A549 (cell line): ENCODE measurements around the gene DNAJC18. TPM values are rescaled to one million over a fixed set of nuclear protein-coding genes. Genes with fewer than 3 reads are reported as not detected.

ENCODE experiments used
- ATAC-seq, 2 experiments: fragments of 200-7000 bp in 1 of 2; fragments of >200 bp in 1 of 2; cut with Nextera tagmentation in 1 of 2; cut with Tn5 transposase in 1 of 2; 3 replicates each; pipeline versions ENCODE4 v1.8.0 to v1.9.1; 2018 to 2020; ENCODE audit warnings: mild to moderate bottlenecking in 1 of 2, moderate library complexity in 1 of 2
- CTCF ChIA-PET: fragments of 300-600 bp; sonication (Branson Sonifier 250); formaldehyde crosslinking; extraction: SDS; loops from one replicate; lab custom pipeline; 2021; ENCODE audit warnings: antibody characterized with exemption, inconsistent platforms; lab: Yijun Ruan, JAX
- POLR2A ChIA-PET: fragments of 350-600 bp; formaldehyde crosslinking; extraction: SDS; loops from one replicate; lab custom pipeline; 2021; ENCODE audit warnings: antibody characterized with exemption, inconsistent platforms; lab: Yijun Ruan, JAX
- DNase-seq, 2 experiments: peaks; one replicate each; pipeline versions ENCODE4 v3.0.0 to v3.0.0-alpha.2; 2011 to 2016; ENCODE audit warnings: low read depth in 1 of 2, low spot score in 1 of 2
- FAIRE-seq: peaks from 2 replicates; lab custom pipeline; 2011; peaks lifted over from hg19 to GRCh38; lab: Jason Lieb, UNC
- H3K27ac ChIP-seq, 2 experiments: fragments of >200 bp; sonication (Bioruptor Twin); formaldehyde crosslinking; 3 replicates each; pipeline ENCODE4 v1.5.1; 2016 to 2017
- H3K4me1 ChIP-seq: fragments of >200 bp; sonication (Bioruptor Twin); formaldehyde crosslinking; 3 replicates; pipeline ENCODE4 v1.6.1; 2016
- H3K4me2 ChIP-seq: fragments of >200 bp; sonication (Bioruptor Twin); formaldehyde crosslinking; 3 replicates; pipeline ENCODE4 v1.6.1; 2016
- H3K4me3 ChIP-seq: fragments of >200 bp; sonication (Bioruptor Twin); formaldehyde crosslinking; 3 replicates; pipeline ENCODE4 v1.5.1; 2016
- H3K9me3 ChIP-seq: fragments of >200 bp; sonication (Bioruptor Twin); formaldehyde crosslinking; 3 replicates; pipeline ENCODE4 v1.6.1; 2016
- ATOH8 ChIP-seq: fragments of 250-450 bp; sonication (Bioruptor Pico); IDR thresholded peaks from 2 replicates; pipeline ENCODE4 v1.5.0; 2020; ENCODE audit warnings: low read depth, mild to moderate bottlenecking, moderate library complexity
- BCL3 ChIP-seq: fragments of >200 bp; sonication (Bioruptor Twin); formaldehyde crosslinking; IDR thresholded peaks from 3 replicates; pipeline ENCODE4 v1.6.1; 2016
- BHLHE40 ChIP-seq: IDR thresholded peaks from 2 replicates; pipeline ENCODE4 v1.6.1; 2012; ENCODE audit warnings: low read depth, low read length, inconsistent platforms
- CBX2 ChIP-seq: fragments of 200-600 bp; sonication (generic); IDR thresholded peaks from 2 replicates; pipeline ENCODE4 v1.6.1; 2016; ENCODE audit warnings: low read depth, mild to moderate bottlenecking, borderline replicate concordance
- CHD2 ChIP-seq: fragments of 150-350 bp; IDR thresholded peaks from 2 replicates; pipeline ENCODE4 v1.6.1; 2014; ENCODE audit warnings: low read length; ENCODE audit not compliant: partially characterized antibody
- CHD4 ChIP-seq: fragments of 200-600 bp; sonication (generic); IDR thresholded peaks from 2 replicates; pipeline ENCODE4 v1.6.1; 2016; ENCODE audit warnings: antibody characterized with exemption, mild to moderate bottlenecking, borderline replicate concordance
- ESRRA ChIP-seq: fragments of 150-350 bp; IDR thresholded peaks from 2 replicates; pipeline ENCODE4 v1.6.1; 2014; ENCODE audit warnings: mild to moderate bottlenecking, low read length, borderline replicate concordance
- FOSL2 ChIP-seq, 2 experiments: fragments of 450-650 bp in 1 of 2; fragments of >200 bp in 1 of 2; sonication (Bioruptor Twin) in 1 of 2; formaldehyde crosslinking; IDR thresholded peaks; 2 replicates each; pipeline versions ENCODE4 v1.5.0 to v1.6.1; 2016 to 2020; ENCODE audit warnings: mild to moderate bottlenecking in 1 of 2, moderate library complexity in 1 of 2
- FOXS1 ChIP-seq: fragments of 250-450 bp; sonication (Bioruptor Pico); IDR thresholded peaks from 2 replicates; pipeline ENCODE4 v1.5.0; 2020; ENCODE audit warnings: mild to moderate bottlenecking, moderate library complexity
- GATA3 ChIP-seq: IDR thresholded peaks from 2 replicates; pipeline ENCODE4 v1.6.1; 2012; ENCODE audit warnings: borderline replicate concordance
- HES2 ChIP-seq: fragments of >200 bp; sonication (Bioruptor Twin); formaldehyde crosslinking; IDR thresholded peaks from 2 replicates; pipeline ENCODE4 v1.6.1; 2016
- HMGXB4 ChIP-seq: fragments of 250-450 bp; sonication (Bioruptor Pico); IDR thresholded peaks from 2 replicates; pipeline ENCODE4 v1.5.0; 2021; ENCODE audit warnings: mild to moderate bottlenecking, moderate library complexity, borderline replicate concordance
- HOXA7 ChIP-seq: fragments of 250-450 bp; sonication (Bioruptor Pico); IDR thresholded peaks from 2 replicates; pipeline ENCODE4 v1.5.0; 2020; ENCODE audit warnings: mild to moderate bottlenecking, moderate library complexity
- JUN ChIP-seq, 2 experiments: fragments of >200 bp; sonication (Bioruptor Twin); formaldehyde crosslinking; IDR thresholded peaks; 2 replicates in 1 of 2; 3 replicates in 1 of 2; pipeline ENCODE4 v1.6.1; 2016 to 2017
- KDM1A ChIP-seq: fragments of 200-600 bp; sonication (generic); IDR thresholded peaks from 2 replicates; pipeline ENCODE4 v1.6.1; 2016; ENCODE audit warnings: low read depth, mild to moderate bottlenecking
- KDM5A ChIP-seq: fragments of 200-600 bp; sonication (generic); IDR thresholded peaks from 2 replicates; pipeline ENCODE4 v1.6.1; 2016; ENCODE audit warnings: antibody characterized with exemption, mild to moderate bottlenecking
- MAZ ChIP-seq: fragments of 150-350 bp; IDR thresholded peaks from 2 replicates; pipeline ENCODE4 v1.6.1; 2014; ENCODE audit warnings: antibody characterized with exemption, low read depth, low read length, borderline replicate concordance
- NFE2L2 ChIP-seq: fragments of 150-350 bp; conservative IDR thresholded peaks from 2 replicates; pipeline ENCODE4 v1.6.1; 2014; ENCODE audit warnings: low read length
- RAD21 ChIP-seq, 2 experiments: fragments of >200 bp in 1 of 2; sonication (Bioruptor Twin) in 1 of 2; formaldehyde crosslinking in 1 of 2; IDR thresholded peaks in 1 of 2; conservative IDR thresholded peaks in 1 of 2; 2 replicates in 1 of 2; 3 replicates in 1 of 2; pipeline ENCODE4 v1.6.1; 2012 to 2018; ENCODE audit warnings: inconsistent platforms in 1 of 2
- RFX5 ChIP-seq: fragments of 450-650 bp; IDR thresholded peaks from 2 replicates; pipeline ENCODE4 v1.7.1; 2014; ENCODE audit warnings: antibody characterized with exemption, mild to moderate bottlenecking, moderate library complexity
- SMC3 ChIP-seq: fragments of >200 bp; sonication (Bioruptor Twin); formaldehyde crosslinking; IDR thresholded peaks from 3 replicates; pipeline ENCODE4 v1.6.1; 2018; ENCODE audit warnings: inconsistent platforms
- SREBF2 ChIP-seq: fragments of 450-650 bp; IDR thresholded peaks from 2 replicates; pipeline ENCODE4 v1.6.1; 2014; ENCODE audit warnings: mild to moderate bottlenecking, moderate library complexity
- ZNF302 ChIP-seq: fragments of 250-450 bp; sonication (Bioruptor Pico); IDR thresholded peaks from 2 replicates; pipeline ENCODE4 v1.9.0; 2021; ENCODE audit warnings: inconsistent platforms, mild to moderate bottlenecking, moderate library complexity
- WGBS: methylation state at CpG from one replicate; pipeline ENCODE4 v1.1.6; 2017; ENCODE audit errors: missing lambda C conversion rate; 5-methylcytosine and 5-hydroxymethylcytosine counted together
- polyA plus RNA-seq, 4 experiments: library from polyadenylated mRNA; depleted of rRNA in 3 of 4; stranded (reverse); fragments of >200 nt; fragmentation: RNase III in 1 of 4; extraction: RNeasy Plus Mini Kit Qiagen cat#74134 plus additional on column Dnase treatment in 1 of 4; gene quantifications; 2 replicates in 3 of 4; 3 replicates in 1 of 4; pipeline ENCODE4 v1.2.3, GENCODE V29; 2011 to 2017

DNAJC18 gene
- polyA plus RNA-seq, 2 of the 4 experiments (the other 2 are of a cell fraction), result 5.3 TPM

GRCh38 chr5:139413153-139413552 is 26.2 kb downstream of the DNAJC18 start:
- ChIA-PET CTCF (interaction anchor here (4.9 to 13.8 kb wide), 2 partner anchors 8 to 104 kb away, joined by 57 to 392 read pairs; no protein-coding TSS in a partner anchor), POLR2A (no interaction called here)
- H3K4me2 ChIP-seq, result no peak overlapping the region
- DNase-seq, result no peak
- 82% methylated on average over 6 of the region's 6 CpGs for WGBS
- no peaks in the 10 kb centered on the region for H3K9me3 ChIP-seq
- H3K4me1 ChIP-seq, result no peaks in the 10 kb centered on the region
- H3K27ac ChIP-seq, result no peak overlapping the region
- H3K4me3 ChIP-seq, result no peak overlapping the region
- no peak for ATAC-seq
- TF ChIP-seq GATA3 (no peak), FOXS1 (CRISPR knock-in tag) (no peak), KDM1A (no peak), MAZ (no peak), ZNF302 (CRISPR knock-in tag) (no peak), HOXA7 (no peak), ATOH8 (CRISPR knock-in tag) (no peak), NFE2L2 (no peak), ESRRA (no peak), CHD2 (no peak)
- no peak for FAIRE-seq

- CTCF ChIA-PET, result interaction anchor here (1.0 to 4.9 kb wide), 5 partner anchors 10 to 141 kb away, joined by 3 to 57 read pairs (median 3); partner anchors contain the start of gene DNAJC18
- no peak overlapping the region for H3K4me3 ChIP-seq
- WGBS, result 73% methylated on average over 17 of the region's 17 CpGs
- H3K9me3 ChIP-seq, result no peaks in the 10 kb centered on the region
- DNase-seq (no peak), ATAC-seq (no peak)
- POLR2A ChIA-PET, result interaction anchor here (1.5 kb wide), 1 partner anchor 150 kb away, joined by 3 read pairs; the partner anchor contains the start of gene UBE2D2
- H3K27ac ChIP-seq, result no peak overlapping the region
- no peak for TF ChIP-seq SREBF2
- TF ChIP-seq ZNF302 (CRISPR knock-in tag), result no peak
- no peak for TF ChIP-seq RFX5
- TF ChIP-seq ESRRA, result no peak
- TF ChIP-seq SMC3, result no peak
- TF ChIP-seq KDM5A, result no peak
- no peak for TF ChIP-seq HMGXB4 (CRISPR knock-in tag)
- no peak for TF ChIP-seq HOXA7
- TF ChIP-seq JUN (IDR thresholded peaks at IDR 0.05), result no peak
- no peak for TF ChIP-seq BHLHE40
- TF ChIP-seq ATOH8 (CRISPR knock-in tag), result no peak
- TF ChIP-seq CHD4, result no peak
- TF ChIP-seq BCL3, result no peak
- TF ChIP-seq FOXS1 (CRISPR knock-in tag), result no peak
- no peak for TF ChIP-seq RAD21 (conservative IDR thresholded peaks at IDR 0.05 in 1 of 2, IDR thresholded peaks at IDR 0.05 in 1 of 2)
- TF ChIP-seq FOSL2 (IDR thresholded peaks at IDR 0.05), result no peak
- TF ChIP-seq FOSL2 (CRISPR knock-in tag; IDR thresholded peaks at IDR 0.05), result no peak
- no peak for TF ChIP-seq CBX2
- TF ChIP-seq HES2, result no peak
- TF ChIP-seq, all 56 proteins: peak for 0
- Histone ChIP-seq H3K4me1 (no peaks in the 10 kb centered on the region), H3K4me2 (no peak overlapping the region)
- FAIRE-seq, result no peak
These were observed 28.1 kb downstream of the DNAJC18 start for GRCh38 chr5:139410993-139411828.
